Globus pallidus (tissue), 1 donor: ENCODE data around the gene RNF125.

ENCODE experiments used
- DNase-seq: peaks from one replicate; pipeline ENCODE4 v3.0.0-alpha.2; 2015; ENCODE audit warnings: low spot score

Gene RNF125

DNA sequence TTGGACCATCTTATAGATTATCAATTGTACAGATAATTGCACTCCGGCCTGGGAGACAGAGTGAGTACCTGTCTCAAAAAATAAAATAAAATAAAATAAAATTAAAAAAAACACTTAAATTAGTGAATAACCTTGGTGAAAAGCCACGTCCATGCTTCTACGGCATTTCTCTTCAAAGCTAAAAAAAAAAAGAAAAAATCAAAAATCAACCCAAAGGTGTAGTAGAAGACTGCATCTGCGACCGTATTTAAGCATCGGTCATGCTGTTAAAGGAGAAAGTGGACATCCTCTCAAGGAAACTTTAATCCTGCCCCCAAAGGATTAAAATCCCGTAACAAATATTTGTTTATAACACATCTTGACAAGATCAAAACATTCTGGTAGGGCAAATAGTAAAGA is 72.7 kb downstream of the RNF125 start:
- no peak for DNase-seq

DNA sequence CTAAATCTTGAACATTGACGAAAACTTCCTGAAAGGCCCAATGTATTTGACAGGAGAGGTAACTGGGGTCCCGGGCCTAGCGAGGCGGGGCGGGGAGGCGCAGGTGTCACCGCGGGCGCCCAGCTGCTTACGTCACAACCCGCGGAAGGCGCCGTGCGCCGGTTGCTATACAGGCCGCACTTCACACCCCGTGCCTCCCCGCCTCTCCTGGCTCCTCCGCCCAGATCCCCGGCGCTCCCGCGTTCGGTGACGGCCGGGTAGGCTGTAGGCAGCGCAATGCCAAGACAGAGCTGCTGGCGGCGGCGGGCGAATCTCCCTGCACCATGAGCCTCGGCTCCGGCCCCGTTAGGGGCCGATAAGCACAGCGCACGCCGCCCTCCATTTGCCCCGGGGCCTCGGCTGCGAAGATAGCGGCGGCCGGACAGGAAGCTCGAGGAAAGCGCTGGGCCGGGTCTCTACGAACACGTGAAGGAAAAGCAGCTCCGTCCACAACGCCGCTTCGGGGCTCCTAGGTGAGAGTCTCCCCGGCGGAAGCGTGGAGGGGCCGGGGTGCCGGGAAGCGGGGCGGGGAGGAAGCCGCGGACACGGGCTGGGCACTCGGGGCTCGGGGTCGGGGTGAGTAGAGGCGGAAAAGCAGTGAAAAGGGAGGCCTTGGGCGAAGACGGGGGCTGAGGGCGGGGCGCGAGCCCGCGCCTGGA is 73.2 kb downstream of the RNF125 start, which contains the start of gene RNF138:
RNF138 (plus strand) TSS at position 151 of the 698 bp plus-strand sequence. CDS start 903 bp downstream, outside the sequence.
- DNase-seq = peak; percentile 84

DNA sequence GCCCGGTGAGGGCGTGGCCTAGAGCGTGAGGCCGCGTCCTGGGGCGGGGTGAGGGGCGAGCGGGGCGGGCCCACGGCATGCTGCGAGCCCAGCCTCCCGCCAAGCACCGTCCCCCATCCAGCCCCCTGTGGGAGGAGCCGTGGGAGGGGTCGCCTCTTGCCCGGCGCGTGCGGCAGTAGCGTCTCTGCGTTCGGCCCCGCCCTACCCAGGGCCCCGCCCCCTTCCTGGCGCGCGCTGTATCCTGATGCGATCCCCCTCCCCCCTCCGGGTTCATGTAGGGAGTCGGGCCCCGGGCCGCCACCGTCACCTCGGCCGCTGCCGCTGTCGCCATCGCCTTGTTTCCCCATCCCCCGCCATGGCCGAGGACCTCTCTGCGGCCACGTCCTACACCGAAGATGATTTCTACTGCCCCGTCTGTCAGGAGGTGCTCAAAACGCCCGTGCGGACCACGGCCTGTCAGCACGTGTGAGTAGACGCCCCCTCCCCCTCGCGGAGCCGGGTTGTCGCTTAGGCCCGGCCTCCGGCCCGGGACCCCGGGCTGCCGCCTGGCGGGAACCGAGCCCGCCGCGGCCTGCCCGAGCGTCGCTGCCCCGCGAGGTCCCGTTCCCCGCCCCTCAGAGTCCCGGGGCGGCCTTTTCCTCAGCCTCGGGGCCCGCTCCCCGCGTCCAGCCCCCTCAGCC is 73.9 kb downstream of the RNF125 start:
- DNase-seq = peak; percentile 99

DNA sequence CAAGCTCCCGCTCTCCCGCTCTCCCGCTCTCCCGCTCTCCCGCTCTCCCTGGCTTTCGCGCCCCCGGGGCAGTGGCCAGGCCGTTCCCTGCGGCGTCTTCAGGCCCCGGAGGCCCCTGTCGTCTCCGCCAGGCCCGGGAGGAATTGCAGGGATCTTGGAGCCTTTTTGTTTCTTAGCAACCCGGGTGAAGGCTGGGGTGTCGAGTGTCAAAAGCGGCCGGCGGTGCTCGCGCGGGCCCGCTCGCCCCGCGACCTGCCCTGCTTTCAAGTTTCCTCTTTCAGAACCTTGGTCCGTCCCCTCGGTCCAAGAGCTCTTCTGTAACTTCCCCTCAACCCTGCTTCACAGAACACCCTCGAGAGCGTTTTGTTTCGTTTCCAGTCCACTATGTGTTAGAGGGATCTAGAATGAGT is 74.5 kb downstream of the RNF125 start:
- DNase-seq = peak; percentile 51

DNA sequence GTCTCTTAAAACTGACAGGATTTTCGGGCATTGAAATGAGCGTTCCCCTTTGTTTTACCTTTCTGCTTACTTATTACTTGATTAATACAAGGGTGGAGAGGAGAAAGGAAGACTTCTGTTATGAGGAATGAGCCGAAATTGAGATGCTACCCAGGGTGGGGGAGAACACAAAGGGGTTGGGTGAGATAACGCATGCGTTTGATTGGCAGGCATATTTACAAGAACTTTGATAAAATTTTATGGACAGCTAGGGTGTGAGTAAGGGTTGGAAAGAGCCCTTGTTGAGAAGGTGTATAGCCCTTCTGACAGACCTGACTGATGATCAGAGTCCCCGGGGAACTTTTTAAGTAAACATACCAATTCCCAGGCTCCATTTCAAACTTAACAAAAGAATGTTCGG is 74.9 kb downstream of the RNF125 start:
- no peak for DNase-seq

DNA sequence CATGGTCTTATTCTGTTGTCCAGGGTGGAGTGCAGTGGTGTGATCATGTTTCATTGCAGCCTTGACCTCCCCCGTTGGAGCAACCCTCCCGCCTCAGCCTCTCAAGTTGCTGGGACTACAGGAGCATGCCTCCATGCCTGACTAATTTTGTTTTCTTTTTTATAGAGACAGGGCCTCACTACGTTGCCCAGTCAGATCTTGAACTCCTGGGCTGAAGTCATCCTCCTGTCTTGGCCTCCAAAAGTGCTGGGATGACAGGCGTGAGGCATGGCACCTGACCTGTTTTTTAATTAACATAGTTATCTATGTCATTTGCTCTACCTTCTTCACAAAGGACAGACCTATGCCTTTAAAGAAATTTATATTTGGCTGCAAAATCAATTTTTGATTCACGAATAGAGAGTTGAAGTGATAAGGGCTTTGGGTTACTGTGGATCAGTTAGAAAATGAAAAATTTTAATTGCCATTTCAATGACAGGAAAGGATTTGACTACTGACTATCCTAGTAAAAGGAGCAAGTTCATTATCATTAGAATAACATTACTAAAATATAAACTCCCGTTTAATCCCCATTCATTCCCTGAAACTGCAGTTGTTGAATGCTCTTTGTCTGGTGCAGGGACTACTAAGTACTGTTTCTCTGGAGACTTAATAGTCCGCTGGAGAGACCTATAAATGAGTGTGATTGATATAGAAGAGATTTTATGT is 76.7 kb downstream of the RNF125 start:
- no peak for DNase-seq

DNA sequence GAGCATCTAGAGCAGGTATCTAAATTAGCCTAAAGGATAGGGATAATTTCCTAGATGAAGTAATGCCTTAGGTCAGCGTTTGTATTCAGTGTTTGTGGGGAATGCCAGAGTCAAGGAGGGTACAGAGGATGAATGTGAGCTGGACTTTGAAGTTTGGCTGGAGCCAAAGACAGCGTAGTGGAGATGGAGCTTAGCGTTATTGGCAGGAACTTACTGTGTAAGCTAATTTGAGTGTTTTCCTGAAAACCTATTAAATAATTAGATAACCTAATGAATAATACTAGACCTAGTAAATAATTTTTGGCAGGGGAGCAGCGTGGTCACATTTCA is 77.2 kb downstream of the RNF125 start:
- DNase-seq = no peak

DNA sequence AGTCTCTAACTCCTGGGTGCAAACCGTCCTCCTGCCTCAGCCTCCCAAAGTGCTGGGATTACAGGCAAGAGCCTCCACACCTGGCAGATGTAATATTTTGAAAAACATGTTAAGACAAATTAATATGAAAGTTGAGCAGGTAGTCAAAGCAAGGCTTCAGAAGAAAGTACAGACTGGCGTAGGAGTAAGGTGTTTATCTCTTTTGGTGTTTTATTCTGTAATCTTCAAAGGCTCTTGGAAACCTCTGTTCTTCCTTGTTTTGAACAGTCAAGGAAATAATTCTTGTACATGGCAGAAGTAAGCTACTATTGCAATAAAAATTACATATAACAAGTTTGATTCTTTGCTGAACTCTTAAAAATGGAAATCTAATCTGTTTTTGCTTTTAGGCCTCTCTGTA is 78.3 kb downstream of the RNF125 start:
- no peak for DNase-seq

DNA sequence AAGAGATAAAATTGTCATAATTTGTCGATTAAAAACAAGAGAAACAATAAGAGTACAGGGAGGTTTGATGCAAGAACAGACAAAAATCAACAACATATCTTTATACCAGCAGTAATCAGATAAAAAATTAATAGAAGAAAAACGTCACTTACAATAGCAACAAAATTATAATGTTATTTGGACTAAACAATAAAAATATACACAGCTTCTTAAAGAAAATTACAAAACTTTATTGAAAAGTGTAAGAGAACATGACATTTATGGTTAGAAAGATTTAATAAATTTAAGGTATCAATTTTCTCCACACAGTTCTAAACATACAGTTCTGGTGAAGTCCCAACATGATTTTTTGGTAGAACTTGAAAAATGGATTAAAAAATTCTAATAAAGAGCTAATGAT is 85.9 kb downstream of the RNF125 start:
- no peak for DNase-seq

DNA sequence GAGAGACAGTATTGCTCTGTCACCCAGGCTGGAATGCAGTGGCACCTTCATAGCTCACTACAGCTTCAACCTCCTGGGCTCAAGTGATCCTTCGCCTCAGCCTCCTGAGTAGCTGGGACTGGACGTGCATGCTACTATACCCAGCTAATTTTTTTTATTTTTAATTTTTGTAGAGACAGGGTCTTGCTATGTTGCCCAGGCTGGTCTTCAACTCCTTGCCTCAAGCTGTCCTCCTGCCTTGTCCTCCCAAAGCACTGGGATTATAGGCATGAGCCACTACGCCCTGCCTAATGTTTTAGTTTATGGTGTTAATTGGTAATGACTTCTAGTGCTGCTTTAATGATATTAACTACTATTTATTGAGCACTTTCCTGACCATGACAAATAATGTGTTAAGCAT is 91.4 kb downstream of the RNF125 start:
- no peak for DNase-seq

DNA sequence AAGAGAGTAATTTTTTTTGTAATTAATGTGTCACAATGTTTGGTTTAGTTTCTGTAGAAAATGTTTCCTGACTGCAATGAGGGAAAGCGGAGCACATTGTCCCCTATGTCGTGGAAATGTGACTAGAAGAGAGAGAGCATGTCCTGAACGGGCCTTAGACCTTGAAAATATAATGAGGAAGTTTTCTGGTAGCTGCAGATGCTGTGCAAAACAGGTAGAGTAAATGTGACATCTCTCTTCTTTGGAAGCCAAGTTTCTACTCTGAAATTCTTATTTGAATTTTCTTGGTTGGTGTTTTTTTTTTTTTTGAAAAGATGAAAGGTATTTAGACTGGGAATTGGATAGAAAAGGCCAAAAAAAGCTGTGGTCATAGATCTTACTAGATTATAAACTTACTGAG is 93.1 kb downstream of the RNF125 start:
- DNase-seq = no peak

DNA sequence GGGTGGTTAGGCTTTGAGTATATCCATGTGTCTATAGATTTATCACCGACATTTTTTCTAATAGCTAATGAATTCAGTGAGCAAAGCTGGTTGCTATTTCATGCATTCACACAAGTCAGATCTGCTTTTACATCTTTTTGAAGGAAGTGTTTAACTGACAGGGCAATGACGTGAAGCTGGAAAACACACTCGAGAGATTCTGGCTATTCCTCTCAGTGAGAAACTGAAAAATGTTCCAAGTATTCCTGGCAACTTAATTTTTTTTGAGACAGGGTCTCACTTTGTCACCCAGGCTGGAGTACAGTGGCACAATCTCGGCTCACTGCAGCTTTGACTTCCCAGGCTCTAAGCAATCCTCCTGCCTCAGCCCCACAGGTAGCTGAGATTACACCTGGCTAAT is 94.2 kb downstream of the RNF125 start:
- DNase-seq = no peak

DNA sequence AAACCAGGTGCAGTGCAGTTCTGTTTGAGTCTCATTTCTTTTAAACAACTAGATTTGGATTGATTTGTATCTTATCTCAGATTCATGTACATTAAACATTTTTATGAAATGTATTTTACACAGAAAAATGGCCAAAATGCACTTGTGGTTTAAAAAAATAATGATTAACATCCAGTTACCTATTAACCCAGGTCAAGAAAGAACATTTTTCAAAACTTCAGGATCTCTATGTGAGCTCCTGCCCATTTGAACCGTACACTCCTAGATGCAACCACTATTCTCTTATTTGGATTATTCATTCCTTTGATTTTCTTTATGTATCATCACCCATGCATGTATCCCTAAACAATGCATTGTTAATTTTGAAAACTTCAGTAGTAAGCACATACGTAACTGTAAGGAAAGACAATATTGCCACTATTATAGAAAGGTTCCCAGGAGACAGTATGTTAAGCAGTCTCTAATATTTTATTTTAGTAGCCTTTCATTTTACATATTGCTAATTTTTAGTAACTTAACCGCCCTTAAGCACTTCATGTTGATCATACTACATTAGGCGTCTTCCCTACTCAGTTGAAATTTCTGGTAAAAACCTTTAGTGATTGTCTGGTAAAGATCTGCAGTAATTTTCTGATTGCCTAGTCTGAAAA is 95.8 kb downstream of the RNF125 start:
- no peak for DNase-seq

DNA sequence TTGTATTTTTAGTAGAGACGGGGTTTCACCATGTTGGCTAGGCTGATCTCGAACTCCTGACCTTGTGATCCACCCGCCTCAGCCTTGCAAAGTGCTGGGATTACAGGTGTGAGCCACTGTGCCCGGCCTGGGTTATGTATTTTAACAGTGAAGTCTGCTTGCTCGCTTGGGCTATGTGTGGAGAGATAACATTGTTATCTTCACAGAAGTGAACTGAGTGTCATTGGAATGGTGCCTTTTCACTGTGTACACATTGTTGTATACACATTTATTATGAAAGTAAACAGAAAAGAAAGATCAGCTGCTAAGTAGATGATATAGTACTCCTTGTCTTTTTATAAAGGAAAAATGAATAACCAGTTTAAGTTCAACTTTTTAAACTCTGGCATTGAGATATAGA is 103.4 kb downstream of the RNF125 start:
- no peak for DNase-seq
